PC-3 (cell line): ENCODE data around the gene BRINP2.

Experiments
- CTCF ChIP-seq: fragments of 300-600 bp; sonication (generic); conservative IDR thresholded peaks from 2 replicates; pipeline ENCODE4 v1.5.1; 2017; ENCODE audit warnings: antibody characterized with exemption, low read depth, mild to moderate bottlenecking, low read length
- EZH2 ChIP-seq: fragments of 300-600 bp; sonication (generic); IDR thresholded peaks from one replicate; pipeline ENCODE4 v1.6.1; 2017; ENCODE audit warnings: antibody characterized with exemption, mild to moderate bottlenecking, low read length; ENCODE audit not compliant: unreplicated experiment
- EZH2phosphoT487 ChIP-seq: fragments of 300-600 bp; sonication (generic); IDR thresholded peaks from 2 replicates; pipeline ENCODE4 v1.6.1; 2018; ENCODE audit warnings: mild to moderate bottlenecking, antibody characterized with exemption, low read length, borderline replicate concordance

GRCh38 chr1:177315261-177315660 lies 144.5 kb downstream of the BRINP2 start:
- TF ChIP-seq CTCF = no peak
- no peak for TF ChIP-seq EZH2
- TF ChIP-seq EZH2phosphoT487 = no peak
